OCI-LY3 (cell line): ENCODE measurements around the gene DOK7.

Experiments used
- EZH2phosphoT487 ChIP-seq: fragments of 200-600 bp; shearing (Covaris generic); IDR thresholded peaks from 2 replicates; pipeline ENCODE4 v1.6.1; 2018; ENCODE audit warnings: antibody characterized with exemption, mixed run types, low read depth
- TF ChIP-seq, protein P1 (sequence below): fragments of 200-600, 300-600 bp; sonication (generic); IDR thresholded peaks from 2 replicates; pipeline ENCODE4 v1.5.1; 2014; ENCODE audit warnings: antibody characterized with exemption, low read length, low read depth

GRCh38 chr4:3520796-3521600, 57.9 kb downstream of the DOK7 start:
- TF ChIP-seq, protein P1, sequence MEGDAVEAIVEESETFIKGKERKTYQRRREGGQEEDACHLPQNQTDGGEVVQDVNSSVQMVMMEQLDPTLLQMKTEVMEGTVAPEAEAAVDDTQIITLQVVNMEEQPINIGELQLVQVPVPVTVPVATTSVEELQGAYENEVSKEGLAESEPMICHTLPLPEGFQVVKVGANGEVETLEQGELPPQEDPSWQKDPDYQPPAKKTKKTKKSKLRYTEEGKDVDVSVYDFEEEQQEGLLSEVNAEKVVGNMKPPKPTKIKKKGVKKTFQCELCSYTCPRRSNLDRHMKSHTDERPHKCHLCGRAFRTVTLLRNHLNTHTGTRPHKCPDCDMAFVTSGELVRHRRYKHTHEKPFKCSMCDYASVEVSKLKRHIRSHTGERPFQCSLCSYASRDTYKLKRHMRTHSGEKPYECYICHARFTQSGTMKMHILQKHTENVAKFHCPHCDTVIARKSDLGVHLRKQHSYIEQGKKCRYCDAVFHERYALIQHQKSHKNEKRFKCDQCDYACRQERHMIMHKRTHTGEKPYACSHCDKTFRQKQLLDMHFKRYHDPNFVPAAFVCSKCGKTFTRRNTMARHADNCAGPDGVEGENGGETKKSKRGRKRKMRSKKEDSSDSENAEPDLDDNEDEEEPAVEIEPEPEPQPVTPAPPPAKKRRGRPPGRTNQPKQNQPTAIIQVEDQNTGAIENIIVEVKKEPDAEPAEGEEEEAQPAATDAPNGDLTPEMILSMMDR = no peak
- no peak for TF ChIP-seq EZH2phosphoT487
